ENCODE results near the gene BBC3. TPM values are rescaled to one million over a fixed set of nuclear protein-coding genes. Genes with fewer than 3 reads are reported as not detected.

BBC3 gene
- total RNA-seq, 4 donors from 2014 or later: 2.8 to 6.1 (median 4.0) TPM; not detected in 1

- no peak for TF ChIP-seq CTCF (IDR thresholded peaks at IDR 0.05; ENCODE audit: low read depth)
Observed at GRCh38 chr19:47210689-47211316, 20.2 kb downstream of the BBC3 start.

- TF ChIP-seq CTCF (IDR thresholded peaks at IDR 0.05; ENCODE audit: low read depth): no peak
Observed at GRCh38 chr19:47210180-47210490, 20.9 kb downstream of the BBC3 start.

- no peak for TF ChIP-seq CTCF (IDR thresholded peaks at IDR 0.05; ENCODE audit: low read depth)
Observed at GRCh38 chr19:47209319-47210179, 21.4 kb downstream of the BBC3 start.

- TF ChIP-seq CTCF (IDR thresholded peaks at IDR 0.05; ENCODE audit: low read depth): no peak
Observed at GRCh38 chr19:47203254-47203653, 27.7 kb downstream of the BBC3 start.

- TF ChIP-seq CTCF (IDR thresholded peaks at IDR 0.05; ENCODE audit: low read depth): no peak
Observed at GRCh38 chr19:47200530-47200929, 30.5 kb downstream of the BBC3 start.

GRCh38 chr19:47197141-47197540 lies 33.9 kb downstream of the BBC3 start:
- no peak for TF ChIP-seq CTCF (IDR thresholded peaks at IDR 0.05; ENCODE audit: low read depth)

- TF ChIP-seq CTCF (IDR thresholded peaks at IDR 0.05; ENCODE audit: low read depth): no peak
Observed at GRCh38 chr19:47195434-47195833, 35.6 kb downstream of the BBC3 start.

All from subcutaneous adipose tissue (tissue), 4 donors.